Activated CD8-positive, alpha-beta memory T cell treated with anti-CD3 and anti-CD28 coated beads, Interleukin-2, amount 50 U/mL, for 1 hour (primary cell): ENCODE results near the gene F13A1.

ENCODE experiments used
- DNase-seq: peaks from one replicate; pipeline ENCODE4 v3.0.0-alpha.2; 2020; ENCODE audit errors: extremely low read depth

The F13A1 gene

DNA sequence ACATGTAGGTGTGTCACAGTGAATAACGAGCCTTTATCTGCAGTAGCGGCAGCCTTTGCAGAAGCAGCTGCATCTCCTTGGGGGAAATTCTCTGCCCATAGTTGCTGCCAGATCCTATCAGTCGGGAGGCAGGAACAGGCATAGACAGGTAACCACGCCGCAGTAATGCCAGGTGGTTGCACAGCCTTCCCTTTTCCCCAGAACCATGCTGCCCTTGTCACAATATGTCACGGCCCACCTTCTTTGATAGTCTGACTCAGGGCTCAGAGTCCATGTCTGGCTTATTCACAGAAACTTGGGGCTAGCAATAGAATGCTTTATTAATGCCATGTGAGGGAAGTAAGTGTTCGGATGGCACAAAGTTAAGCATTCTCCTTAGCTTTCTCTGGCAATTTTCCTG is 76.6 kb downstream of the F13A1 start:
- DNase-seq, result no peak

- DNase-seq, result no peak
Measured at GRCh38 chr6:6239598-6240581, 80.6 kb downstream of the F13A1 start.

- no peak for DNase-seq
Measured at GRCh38 chr6:6236730-6237469, 83.6 kb downstream of the F13A1 start.

GRCh38 chr6:6235786-6236185 is 84.7 kb downstream of the F13A1 start:
- DNase-seq, result no peak

GRCh38 chr6:6234963-6235362 is 85.5 kb downstream of the F13A1 start:
- DNase-seq, result no peak

GRCh38 chr6:6230286-6230685 is 90.2 kb downstream of the F13A1 start:
- no peak for DNase-seq

DNA sequence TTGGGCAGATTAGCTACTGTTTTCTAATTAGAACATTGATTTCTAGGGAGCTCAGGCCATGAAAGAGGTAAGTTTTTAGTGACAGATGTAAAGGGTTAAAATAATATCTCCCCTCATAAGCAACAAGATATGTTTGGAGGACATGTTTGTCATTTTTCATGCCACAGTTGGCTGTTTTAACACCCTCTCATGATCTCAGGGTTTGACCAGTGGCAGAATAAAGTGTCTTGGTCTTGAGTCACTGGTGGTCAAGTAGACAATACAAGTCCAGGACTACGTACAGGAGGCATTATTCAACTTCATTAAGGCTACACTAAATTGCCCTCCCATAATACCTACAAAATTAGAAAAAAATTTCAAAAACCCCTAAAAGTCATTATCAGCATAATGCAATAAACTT is 92.6 kb downstream of the F13A1 start:
- DNase-seq, result no peak

DNA sequence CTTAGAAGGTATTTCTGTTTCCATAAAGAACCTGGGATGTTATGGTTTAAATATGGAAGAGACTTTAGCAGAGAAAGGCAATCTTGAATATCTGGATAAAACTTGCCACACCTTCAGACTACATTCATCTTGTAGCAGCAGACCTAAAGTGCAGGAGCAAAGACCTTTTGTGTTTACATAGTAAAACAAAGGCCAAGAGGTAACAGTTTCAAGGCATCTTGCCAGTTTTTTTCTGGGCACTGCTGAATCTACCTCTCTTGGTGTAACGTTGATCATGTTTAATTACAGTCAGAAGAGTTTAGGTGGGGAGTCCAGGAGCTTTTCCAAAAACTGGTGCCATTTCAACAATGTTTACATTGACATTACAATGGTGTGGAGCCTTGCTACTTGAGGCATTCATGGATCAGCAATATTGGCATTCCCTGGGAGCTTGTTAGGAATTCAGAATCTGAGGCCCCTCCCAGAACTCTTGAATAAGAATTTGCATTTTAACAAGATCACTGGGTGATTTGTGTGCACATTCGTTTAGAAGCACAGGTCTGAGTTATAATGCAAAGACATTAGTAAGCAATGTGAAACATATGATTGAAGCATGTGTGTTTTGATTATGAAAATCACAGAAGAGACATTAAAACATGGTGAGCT is 94.5 kb downstream of the F13A1 start:
- no peak for DNase-seq

DNA sequence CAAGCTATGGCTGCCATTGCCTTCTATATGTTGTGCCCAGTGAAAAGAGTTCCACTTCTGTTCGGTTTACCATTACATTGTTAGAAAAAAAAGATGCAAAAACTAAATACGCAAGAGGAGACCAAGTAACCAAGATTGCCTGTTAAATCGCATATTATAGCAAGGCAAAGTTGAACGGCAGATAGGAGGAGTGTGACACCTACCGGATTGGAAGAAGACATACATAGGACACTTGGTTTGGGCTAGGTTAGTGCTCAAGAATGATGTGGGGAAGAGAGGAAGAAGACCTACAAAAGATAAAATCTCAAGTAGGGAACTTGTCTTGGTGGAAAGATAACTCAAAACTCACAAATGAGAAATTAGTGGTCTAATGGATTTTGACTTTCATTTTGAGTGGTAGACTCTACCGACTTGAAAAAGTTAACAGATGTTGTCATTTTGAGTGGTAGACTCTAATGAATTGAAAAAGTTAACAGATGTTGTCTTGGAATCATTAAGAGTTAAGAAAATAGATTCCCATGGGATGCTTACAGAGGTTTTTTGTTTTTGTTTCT is 95.5 kb downstream of the F13A1 start:
- DNase-seq, result no peak

DNA sequence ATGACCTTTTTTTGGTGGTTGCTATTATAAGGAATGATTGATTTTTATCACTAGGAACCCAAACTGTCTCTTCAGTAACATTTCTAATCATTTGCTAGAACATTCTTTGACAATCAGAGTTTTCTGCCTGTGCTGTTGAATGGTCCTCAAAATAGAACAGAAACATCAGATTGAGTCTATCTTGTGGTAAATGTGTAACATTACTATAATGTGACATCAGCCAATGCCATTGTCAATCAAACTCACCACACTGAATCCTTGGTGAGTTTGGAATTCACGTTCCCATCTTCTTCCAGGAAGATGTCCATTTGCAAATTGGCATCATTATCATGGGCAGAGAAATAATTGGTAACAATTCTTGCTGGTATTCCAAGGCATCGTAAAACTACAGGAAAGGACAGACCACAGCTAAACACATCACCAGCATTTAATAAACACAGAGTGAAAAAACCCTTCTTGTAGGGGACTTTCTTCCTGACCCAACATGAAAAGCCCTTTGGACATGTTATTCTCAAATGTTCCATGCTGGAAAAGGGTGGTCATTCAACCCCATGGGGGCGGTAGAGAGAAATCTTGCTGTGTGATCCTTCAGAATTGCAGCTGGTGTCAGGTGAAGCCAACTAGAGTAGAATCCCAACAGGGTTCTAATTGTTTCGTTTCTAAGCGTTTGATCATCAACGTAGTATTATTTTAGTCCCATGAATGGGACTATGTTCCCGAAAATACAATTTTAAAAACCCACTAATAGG is 98.5 kb downstream of the F13A1 start:
- no peak for DNase-seq

DNA sequence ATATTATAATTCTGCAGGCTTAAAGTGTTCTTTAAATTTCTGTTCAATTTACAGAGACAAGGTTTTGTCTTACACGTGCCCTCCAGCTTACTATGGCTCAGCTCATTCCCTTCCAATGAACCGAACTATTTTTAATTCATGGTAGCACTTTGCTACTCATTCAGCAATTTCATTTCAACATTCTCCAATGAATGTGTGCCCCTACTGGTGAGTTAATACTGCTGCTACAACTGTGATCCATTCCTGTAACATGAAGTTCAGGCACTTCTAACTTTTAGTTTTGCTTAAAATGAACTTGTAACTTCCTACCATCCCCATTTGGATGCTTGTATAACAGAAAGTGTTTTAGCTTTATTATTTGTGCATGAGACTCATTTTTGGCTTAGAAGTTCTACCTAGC is 99.7 kb downstream of the F13A1 start:
- DNase-seq, result no peak

DNA sequence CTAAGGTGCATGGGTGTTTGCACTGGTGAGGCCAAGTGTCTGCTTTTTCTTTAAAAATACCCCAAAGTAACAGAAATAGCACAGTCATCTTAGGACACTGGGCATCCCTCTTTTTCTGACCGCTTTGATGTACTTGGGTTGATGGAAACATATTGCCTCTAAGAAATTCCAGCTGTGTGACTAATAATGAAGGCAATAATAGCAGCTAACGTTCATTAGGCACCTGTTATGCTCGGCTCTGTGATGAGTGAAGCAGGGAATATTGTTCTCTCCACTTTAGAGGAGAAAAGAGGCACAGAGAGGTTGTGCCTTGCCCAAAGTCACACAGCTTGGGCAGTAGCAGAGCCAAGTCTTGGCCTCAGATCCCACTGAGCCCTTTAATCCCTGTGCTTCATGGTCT is 100.7 kb downstream of the F13A1 start:
- no peak for DNase-seq

DNA sequence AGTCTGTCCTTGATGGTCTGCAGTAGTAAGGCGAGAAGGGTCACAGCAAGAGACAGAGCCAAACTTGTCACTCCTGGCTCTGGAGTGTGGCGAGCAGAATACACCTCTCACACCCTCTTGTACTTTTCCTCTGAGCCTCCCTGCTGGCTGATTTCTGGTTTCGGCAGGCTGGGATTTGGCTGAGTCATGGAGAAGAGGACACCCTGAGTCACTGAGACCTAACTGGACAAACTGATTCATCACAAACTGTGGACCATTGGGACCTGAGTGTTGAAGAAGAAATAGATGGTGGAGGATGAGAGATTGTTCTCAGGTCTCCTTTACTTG is 101.7 kb downstream of the F13A1 start:
- no peak for DNase-seq

DNA sequence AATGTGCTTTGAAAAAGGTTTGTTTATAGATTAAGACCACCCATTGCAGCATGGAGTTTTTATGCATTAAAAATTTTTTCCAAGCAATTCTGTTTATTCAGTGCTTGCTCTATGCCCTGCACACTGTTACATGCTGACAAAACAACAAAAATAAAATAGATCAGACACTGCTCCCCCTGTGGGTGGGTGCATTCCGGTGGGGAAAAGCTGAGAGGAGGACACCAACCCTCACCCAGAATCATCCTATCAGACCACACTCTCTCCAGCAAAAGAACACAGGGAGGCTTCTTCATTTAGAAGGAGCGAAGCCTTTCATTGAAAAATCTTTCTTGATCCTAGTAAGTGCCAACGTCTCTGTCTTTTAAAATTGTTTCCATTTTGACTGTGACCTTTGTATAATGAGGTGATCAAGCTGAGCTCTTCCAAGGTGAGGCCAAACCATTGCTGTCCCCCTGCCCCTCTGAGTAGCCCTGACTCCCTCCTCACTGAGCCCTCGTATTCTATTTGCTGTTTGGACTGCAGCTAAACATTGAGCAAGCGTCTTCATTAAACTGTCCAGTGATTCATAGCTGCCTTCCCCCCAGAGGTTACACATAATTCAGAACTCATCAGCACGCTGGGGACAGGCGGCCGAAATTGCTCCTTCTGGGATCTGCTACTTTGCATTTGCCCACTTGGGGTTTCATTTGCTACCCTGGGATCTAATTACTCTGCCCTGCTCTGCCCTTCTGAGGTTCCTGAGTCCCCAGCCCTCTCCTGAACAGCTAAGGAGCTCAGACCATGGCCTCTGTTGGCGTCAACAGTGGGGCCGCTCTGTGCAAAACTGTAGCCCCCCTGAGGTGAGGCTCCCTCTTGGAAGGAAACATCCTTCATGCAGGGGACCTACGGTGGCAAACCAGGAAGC is 102.4 kb downstream of the F13A1 start:
- DNase-seq, result no peak

- no peak for DNase-seq
Measured at GRCh38 chr6:6210994-6211393, 109.5 kb downstream of the F13A1 start.

DNA sequence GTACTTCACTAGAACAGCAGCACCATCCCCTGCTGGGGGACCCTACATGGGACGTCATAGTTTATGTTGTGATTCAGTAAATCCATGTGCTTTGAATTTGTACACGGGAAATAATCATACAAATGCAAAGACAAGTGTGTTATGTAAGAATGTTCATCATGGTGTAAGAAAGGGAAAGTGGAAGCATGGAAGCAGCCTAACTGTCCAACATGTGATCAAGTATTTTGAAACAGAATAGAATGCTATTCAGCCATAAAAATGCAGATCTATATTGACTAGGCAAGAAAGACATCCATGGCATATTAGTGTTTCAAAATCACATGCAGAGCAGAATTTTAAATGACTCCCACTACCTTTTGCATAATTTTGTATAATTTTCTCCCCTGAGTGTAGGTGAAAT is 117.6 kb downstream of the F13A1 start:
- no peak for DNase-seq

- DNase-seq, result no peak
Measured at GRCh38 chr6:6201200-6201599, 119.3 kb downstream of the F13A1 start.

GRCh38 chr6:6199678-6200077 is 120.8 kb downstream of the F13A1 start:
- no peak for DNase-seq

DNA sequence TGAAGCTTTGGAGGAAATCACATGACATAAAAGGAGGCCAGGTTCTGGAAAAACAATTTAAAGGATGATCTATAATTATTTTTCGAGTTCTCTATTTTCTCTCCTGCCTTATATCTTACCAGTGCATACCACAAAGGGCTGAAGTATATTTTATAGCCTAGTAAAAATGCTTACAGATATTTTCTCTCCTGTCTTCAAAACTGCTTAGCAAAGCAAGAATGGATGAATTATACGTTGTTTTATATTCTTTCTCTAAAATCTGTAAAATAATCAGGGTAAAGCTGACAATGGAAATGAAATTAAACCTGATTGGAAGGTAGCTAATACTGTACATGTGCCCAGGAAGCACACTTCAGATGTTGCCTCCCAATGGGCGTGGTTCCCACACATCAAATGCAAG is 123.7 kb downstream of the F13A1 start:
- DNase-seq, result no peak

DNA sequence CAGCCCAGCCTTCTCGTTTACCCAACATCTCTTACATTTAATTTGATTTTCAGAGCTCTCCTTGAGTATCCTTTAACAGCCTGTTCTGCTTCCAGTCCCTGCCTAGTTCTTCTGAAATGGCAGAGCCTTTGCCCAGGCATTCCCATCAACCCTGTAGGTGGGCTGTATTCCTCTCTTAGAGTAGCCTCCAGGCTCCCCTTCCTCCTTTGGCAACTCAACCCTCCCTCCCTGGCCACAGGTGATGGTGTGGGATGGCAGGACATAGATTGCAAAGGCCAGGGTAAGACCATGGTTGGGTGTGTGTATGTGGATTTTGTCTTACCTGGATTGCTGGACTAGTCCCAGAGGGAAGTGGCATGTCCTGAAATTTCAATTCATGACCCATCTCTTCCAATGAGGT is 125.4 kb downstream of the F13A1 start:
- no peak for DNase-seq
